CD4-positive, alpha-beta T cell (primary cell): ENCODE data around the gene CEP152. TPM values are rescaled to one million over a fixed set of nuclear protein-coding genes. Genes with fewer than 3 reads are reported as not detected.

ENCODE experiments used
- ATAC-seq: fragments of 200-7000 bp; cut with Tn5 transposase; one replicate; pipeline ENCODE4 v1.10.0; 2022; ENCODE audit warnings: mild to moderate bottlenecking; ENCODE audit not compliant: poor library complexity
- CTCF ChIA-PET: fragments of 350-600 bp; sonication (Branson Sonifier 250); formaldehyde crosslinking; loops from one replicate; lab custom pipeline; 2021; ENCODE audit warnings: antibody characterized with exemption, inconsistent platforms; lab: Charles Lee
- POLR2A ChIA-PET: fragments of 350-600 bp; sonication (Branson Sonifier 250); formaldehyde crosslinking; loops from one replicate; lab custom pipeline; 2021; ENCODE audit warnings: antibody characterized with exemption, inconsistent platforms; lab: Charles Lee
- DNase-seq, 14 experiments: peaks; one replicate each; pipeline ENCODE4 v3.0.0-alpha.2; 2013 to 2020; ENCODE audit warnings: mixed read lengths in 2 of 14
- H3K27ac ChIP-seq, 2 donors: one replicate each; pipeline versions ENCODE4 v1.5.1 to v1.7.0; 2013; ENCODE audit warnings: low read length in 2 of 2, low read depth in 1 of 2, mild to moderate bottlenecking in 1 of 2
- H3K27me3 ChIP-seq, 2 experiments: 1 replicate in 1 of 2; 2 replicates in 1 of 2; pipeline versions ENCODE4 v1.6.1 to v1.7.0; 2013; ENCODE audit warnings: low read length in 2 of 2, control low read depth in 1 of 2, mild to moderate bottlenecking in 1 of 2, moderate library complexity in 1 of 2; ENCODE audit not compliant: insufficient read depth in 2 of 2, control insufficient read depth in 1 of 2
- H3K36me3 ChIP-seq: one replicate; pipeline ENCODE4 v1.6.1; 2013; ENCODE audit warnings: low read length, control low read depth; ENCODE audit not compliant: insufficient read depth
- H3K4me1 ChIP-seq: one replicate; pipeline ENCODE4 v1.6.1; 2013; ENCODE audit warnings: low read length, control low read depth; ENCODE audit not compliant: insufficient read depth
- H3K4me3 ChIP-seq: one replicate; pipeline ENCODE4 v1.5.1; 2013; ENCODE audit warnings: mild to moderate bottlenecking, low read length, moderate library complexity
- H3K9me3 ChIP-seq, 2 experiments: 1 replicate in 1 of 2; 2 replicates in 1 of 2; pipeline versions ENCODE4 v1.6.1 to v1.7.0; 2013; ENCODE audit warnings: low read length in 2 of 2, mild to moderate bottlenecking in 2 of 2, control low read depth in 1 of 2, moderate library complexity in 1 of 2; ENCODE audit not compliant: control insufficient read depth in 1 of 2, insufficient read depth in 1 of 2
- H3K27ac Mint-ChIP-seq: one replicate; pipeline ENCODE4 v1.8.0; 2020; ENCODE audit warnings: mixed read lengths
- H3K27me3 Mint-ChIP-seq: one replicate; pipeline ENCODE4 v1.8.0; 2021; ENCODE audit warnings: mixed read lengths
- H3K36me3 Mint-ChIP-seq: one replicate; pipeline ENCODE4 v1.8.0; 2021; ENCODE audit warnings: low read depth, mixed read lengths
- H3K4me1 Mint-ChIP-seq: one replicate; pipeline ENCODE4 v1.8.0; 2021; ENCODE audit warnings: low read depth, mixed read lengths
- H3K4me3 Mint-ChIP-seq: one replicate; pipeline ENCODE4 v1.8.0; 2020; ENCODE audit warnings: mild to moderate bottlenecking, mixed read lengths
- H3K9me3 Mint-ChIP-seq: one replicate; pipeline ENCODE4 v1.8.0; 2020; ENCODE audit warnings: mixed read lengths
- CTCF ChIP-seq: fragments of 200-600 bp; IDR thresholded peaks from one replicate; pipeline ENCODE4 v1.8.0; 2022; ENCODE audit warnings: antibody characterized with exemption, mild to moderate bottlenecking
- intact Hi-C, 2 experiments: fragments of 100-400 bp; cut with DNase I in 1 of 2; cut with micrococcal nuclease in 1 of 2; formaldehyde crosslinking; loops; one replicate each; pipeline versions ENCODE4 v1.15.1 to v1.9.0; 2023 to 2025; cut with DNase I, micrococcal nuclease
- total RNA-seq, 174 experiments: library from RNA in 2 of 174; stranded (reverse) in 2 of 174; gene quantifications; one replicate each; pipeline ENCODE4 v1.2.3 and lab custom pipeline; 2021 to 2026

The CEP152 gene
- total RNA-seq, 2 experiments from 2014 or later = 5.2 to 6.3 TPM

GRCh38 chr15:48696627-48697312 is 114.1 kb downstream of the CEP152 start:
- Histone ChIP-seq H3K27me3 (no peaks in the 10 kb centered on the region), H3K36me3 (no peaks in the 10 kb centered on the region), H3K9me3 (no peaks in the 10 kb centered on the region), H3K27ac (no peak overlapping the region), H3K4me3 (no peak overlapping the region), H3K4me1 (no peaks in the 10 kb centered on the region)
- no peaks in the 10 kb centered on the region for H3K36me3 Mint-ChIP-seq
- no peaks in the 10 kb centered on the region for H3K27me3 Mint-ChIP-seq
- POLR2A ChIA-PET = no interaction called here
- intact Hi-C loops = no loop called here
- ATAC-seq (no peak), DNase-seq (no peak)
- H3K27ac Mint-ChIP-seq = no peak overlapping the region
- no peak overlapping the region for H3K4me3 Mint-ChIP-seq
- H3K9me3 Mint-ChIP-seq = no peaks in the 10 kb centered on the region
- CTCF ChIA-PET = no interaction called here
- no peak for TF ChIP-seq CTCF
- H3K4me1 Mint-ChIP-seq = no peaks in the 10 kb centered on the region

- H3K4me3 Mint-ChIP-seq = no peak overlapping the region
- Histone ChIP-seq H3K9me3 (no peaks in the 10 kb centered on the region), H3K27ac (no peak overlapping the region), H3K27me3 (no peaks in the 10 kb centered on the region), H3K36me3 (no peaks in the 10 kb centered on the region), H3K4me1 (no peaks in the 10 kb centered on the region), H3K4me3 (no peak overlapping the region)
- no peaks in the 10 kb centered on the region for H3K36me3 Mint-ChIP-seq
- ChIA-PET POLR2A (no interaction called here), CTCF (no interaction called here)
- DNase-seq = no peak
- no peak overlapping the region for H3K27ac Mint-ChIP-seq
- H3K4me1 Mint-ChIP-seq = no peaks in the 10 kb centered on the region
- no peaks in the 10 kb centered on the region for H3K27me3 Mint-ChIP-seq
- no peaks in the 10 kb centered on the region for H3K9me3 Mint-ChIP-seq
- intact Hi-C loops = no loop called here
- no peak for ATAC-seq
- no peak for TF ChIP-seq CTCF
Observed at GRCh38 chr15:48695827-48696573, 114.9 kb downstream of the CEP152 start.

GRCh38 chr15:48695088-48695826 is 115.6 kb downstream of the CEP152 start:
- Mint-ChIP-seq H3K9me3 (no peaks in the 10 kb centered on the region), H3K27me3 (no peaks in the 10 kb centered on the region), H3K36me3 (no peaks in the 10 kb centered on the region), H3K4me3 (no peak overlapping the region), H3K4me1 (no peaks in the 10 kb centered on the region), H3K27ac (no peak overlapping the region)
- Histone ChIP-seq H3K9me3 (no peaks in the 10 kb centered on the region), H3K4me1 (no peaks in the 10 kb centered on the region), H3K36me3 (no peaks in the 10 kb centered on the region), H3K27me3 (no peaks in the 10 kb centered on the region), H3K27ac (no peak overlapping the region), H3K4me3 (no peak overlapping the region)
- CTCF ChIA-PET = no interaction called here
- POLR2A ChIA-PET = no interaction called here
- DNase-seq (no peak), ATAC-seq (no peak)
- intact Hi-C loops = no loop called here
- TF ChIP-seq CTCF = no peak
